ENCODE results near the gene ENO4.

DNA sequence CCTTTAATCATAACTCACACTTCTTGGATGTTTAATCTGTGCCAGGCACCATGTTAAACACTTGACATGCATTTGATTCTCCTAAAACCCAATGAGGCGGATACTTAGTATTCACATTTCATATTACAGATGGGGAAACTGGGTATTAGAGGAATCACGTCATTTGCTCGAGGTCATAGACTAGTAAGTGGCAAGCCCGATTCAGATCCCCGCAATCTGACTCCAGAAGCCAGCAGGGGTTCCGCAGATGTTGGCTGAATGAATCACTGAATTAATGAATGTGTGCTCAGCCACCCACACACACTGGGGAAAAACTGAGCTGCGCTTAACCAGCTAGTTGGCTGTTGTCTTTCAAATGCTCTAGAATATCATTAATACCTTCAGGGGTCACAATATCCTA lies 22.5 kb upstream of the ENO4 start:
- TF ChIP-seq, protein P1, sequence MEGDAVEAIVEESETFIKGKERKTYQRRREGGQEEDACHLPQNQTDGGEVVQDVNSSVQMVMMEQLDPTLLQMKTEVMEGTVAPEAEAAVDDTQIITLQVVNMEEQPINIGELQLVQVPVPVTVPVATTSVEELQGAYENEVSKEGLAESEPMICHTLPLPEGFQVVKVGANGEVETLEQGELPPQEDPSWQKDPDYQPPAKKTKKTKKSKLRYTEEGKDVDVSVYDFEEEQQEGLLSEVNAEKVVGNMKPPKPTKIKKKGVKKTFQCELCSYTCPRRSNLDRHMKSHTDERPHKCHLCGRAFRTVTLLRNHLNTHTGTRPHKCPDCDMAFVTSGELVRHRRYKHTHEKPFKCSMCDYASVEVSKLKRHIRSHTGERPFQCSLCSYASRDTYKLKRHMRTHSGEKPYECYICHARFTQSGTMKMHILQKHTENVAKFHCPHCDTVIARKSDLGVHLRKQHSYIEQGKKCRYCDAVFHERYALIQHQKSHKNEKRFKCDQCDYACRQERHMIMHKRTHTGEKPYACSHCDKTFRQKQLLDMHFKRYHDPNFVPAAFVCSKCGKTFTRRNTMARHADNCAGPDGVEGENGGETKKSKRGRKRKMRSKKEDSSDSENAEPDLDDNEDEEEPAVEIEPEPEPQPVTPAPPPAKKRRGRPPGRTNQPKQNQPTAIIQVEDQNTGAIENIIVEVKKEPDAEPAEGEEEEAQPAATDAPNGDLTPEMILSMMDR (IDR thresholded peaks at IDR 0.05; ENCODE audit: insufficient read depth, low read depth, low read length) = no peak
- no peak for TF ChIP-seq EZH2 (IDR thresholded peaks at IDR 0.05; ENCODE audit: insufficient read depth, low read length)
